ENCODE measurements around the gene KLHL14. TPM values are rescaled to one million over a fixed set of nuclear protein-coding genes. Genes with fewer than 3 reads are reported as not detected.

The KLHL14 gene
- total RNA-seq, 8 experiments from 2014 or later: 0.10 to 10.1 (median 2.1) TPM

DNA sequence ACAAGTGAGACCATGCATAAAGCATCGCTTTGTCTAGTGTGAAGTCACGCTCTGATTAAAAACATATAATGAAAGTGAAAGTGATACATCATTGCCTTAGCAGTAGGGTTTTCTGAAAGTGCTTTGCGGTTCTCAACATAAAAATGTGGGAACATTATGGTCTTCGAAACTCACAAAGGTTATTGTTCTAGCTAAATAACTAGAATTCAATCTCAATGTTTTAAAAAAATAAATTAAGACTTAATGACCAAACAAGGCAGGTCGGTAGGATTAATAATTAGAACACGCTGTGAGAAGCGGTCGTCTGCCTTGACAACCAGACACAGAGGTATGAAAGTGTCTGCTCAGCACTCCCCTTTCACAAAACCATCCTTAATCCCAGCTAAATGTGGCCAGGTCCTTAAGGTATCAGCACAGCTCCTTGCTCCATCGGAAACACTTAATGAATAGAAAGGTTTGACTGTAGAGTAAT, 42.2 kb downstream of the KLHL14 start:
- ATAC-seq (replicated peaks in 6 of 8): peak in 6 of 8 experiments; percentile 21 to 90 (median 62)
- Histone ChIP-seq H3K4me3 (peak overlapping the region in 1 of 5 donors; percentile 11), H3K27ac (no peak overlapping the region)

DNA sequence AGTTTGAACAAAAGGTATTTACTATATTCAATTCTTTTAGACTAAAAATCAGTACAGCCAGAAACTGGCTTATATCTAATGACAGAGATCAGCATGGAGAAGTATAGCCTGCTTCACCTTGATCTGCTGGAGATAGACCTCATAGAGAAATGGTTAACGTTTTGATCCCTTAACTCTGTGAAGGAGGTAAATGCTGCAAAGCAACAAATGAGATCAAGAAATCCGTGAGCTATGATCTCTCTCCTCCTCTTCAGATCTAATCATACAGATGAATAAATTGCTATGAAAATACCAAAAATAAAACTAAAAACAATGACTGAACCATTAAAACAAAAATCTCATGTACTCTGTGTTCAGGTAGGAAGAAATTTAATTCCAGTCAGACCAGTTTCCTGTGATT, 42.8 kb downstream of the KLHL14 start:
- ATAC-seq (replicated peaks in 6 of 8): peak in 1 of 8 experiments; percentile 22
- in situ Hi-C loops (cut with MboI; ENCODE audit: low pct_unique_long_range_greater_than_20kb in 2 of 9, low sequenced_read_pairs in 9 of 9, unreplicated experiment in 9 of 9): no loop called here
- H3K4me1 ChIP-seq (replicated peaks in 1 of 2): peaks cover 0 to 10% of the 10 kb centered on the region in 2 donors
- no peak overlapping the region for H3K4me3 ChIP-seq
- WGBS, 10 experiments: 0 to 91% (median 42%) methylated on average over 2 of the region's 2 CpGs; no CpG with 5 or more reads in 2 of the 10 experiments
- H3K27ac ChIP-seq: no peak overlapping the region

More for the DNA sequence above, 42.2 kb downstream of the KLHL14 start:
- peaks cover under 1 to 10% of the 10 kb centered on the region in 2 donors for H3K4me1 ChIP-seq (replicated peaks in 1 of 2)
- in situ Hi-C loops (cut with MboI; ENCODE audit: low pct_unique_long_range_greater_than_20kb in 2 of 9, low sequenced_read_pairs in 9 of 9, unreplicated experiment in 9 of 9): no loop called here
- 0 to 80% (median 66%) methylated on average over 3 to 9 of the region's 9 CpGs; no CpG with 5 or more reads in 1 of the 10 experiments for WGBS, 10 experiments

DNA sequence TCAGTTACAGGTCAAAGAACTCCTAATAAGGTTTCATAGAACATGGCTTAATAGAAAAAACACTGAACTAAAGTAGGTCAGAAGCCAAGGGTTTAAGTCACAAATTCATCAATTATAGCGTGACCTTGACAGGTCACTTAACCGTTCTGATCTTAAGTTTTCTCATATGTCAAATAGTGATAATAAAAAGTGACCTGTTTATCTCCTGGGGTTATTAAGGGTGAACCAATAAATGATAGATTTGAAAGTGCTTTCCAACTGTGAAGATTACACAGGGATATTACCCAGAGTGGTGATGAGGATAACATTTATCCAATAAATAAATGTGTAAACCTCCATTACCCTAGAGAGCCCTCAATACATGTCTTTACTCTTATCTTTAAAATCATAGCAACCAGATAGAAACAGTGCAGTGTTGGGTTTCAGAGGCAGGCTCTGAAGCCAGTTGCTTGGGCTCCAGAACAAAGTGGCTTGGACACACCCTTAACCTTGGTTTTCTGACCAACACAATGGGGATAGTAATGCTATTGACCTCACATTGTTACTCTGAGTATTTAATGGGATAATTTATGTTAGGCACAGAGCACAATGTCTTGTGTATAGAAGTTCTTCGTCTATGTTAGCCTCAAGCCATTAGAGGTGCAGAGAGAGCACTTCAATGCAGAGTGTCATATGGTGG, 48.6 kb downstream of the KLHL14 start:
- WGBS, 10 experiments: 7 to 93% (median 50%) methylated on average over 1 to 3 of the region's 3 CpGs; no CpG with 5 or more reads in 3 of the 10 experiments

DNA sequence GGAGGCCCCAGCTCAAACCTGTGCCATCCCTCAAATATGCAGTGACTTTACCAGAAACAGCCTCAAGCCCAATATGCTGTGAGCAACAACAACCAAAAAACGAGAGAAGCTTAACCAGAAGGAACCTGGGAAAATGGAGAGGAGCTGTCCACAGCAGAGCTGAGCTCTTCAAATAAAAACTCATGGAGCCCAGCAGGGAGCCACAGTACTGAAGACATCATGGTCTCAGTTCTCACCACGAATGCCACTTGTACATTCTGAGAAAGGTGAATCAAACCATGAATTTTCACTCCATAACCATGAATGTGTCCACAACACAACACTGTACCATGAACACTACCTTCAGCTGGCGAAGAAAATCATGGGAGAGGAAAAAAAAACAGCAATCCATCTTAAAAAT, 50.5 kb downstream of the KLHL14 start:
- WGBS, 10 experiments: 10 to 96% (median 80%) methylated on average over 1 to 3 of the region's 3 CpGs; no CpG with 5 or more reads in 3 of the 10 experiments
- no peak overlapping the region for H3K4me3 ChIP-seq
- H3K4me1 ChIP-seq (replicated peaks in 1 of 2): peaks cover 4 to 7% of the 10 kb centered on the region in 2 donors
- no peak for ATAC-seq (replicated peaks in 6 of 8)
- no peak overlapping the region for H3K27ac ChIP-seq
- in situ Hi-C loops (cut with MboI; ENCODE audit: low pct_unique_long_range_greater_than_20kb in 2 of 9, low sequenced_read_pairs in 9 of 9, unreplicated experiment in 9 of 9): loop anchor here in 1 of 9 experiments (25.0 kb wide), 1 partner anchor 190 kb away; no protein-coding TSS in a partner anchor

More for the DNA sequence above, 48.6 kb downstream of the KLHL14 start:
- in situ Hi-C loops (cut with MboI; ENCODE audit: low pct_unique_long_range_greater_than_20kb in 2 of 9, low sequenced_read_pairs in 9 of 9, unreplicated experiment in 9 of 9): loop anchor here in 1 of 9 experiments (25.0 kb wide), 1 partner anchor 188 kb away; no protein-coding TSS in a partner anchor
- no peak overlapping the region for H3K27ac ChIP-seq
- peaks cover 4 to 7% of the 10 kb centered on the region in 2 donors for H3K4me1 ChIP-seq (replicated peaks in 1 of 2)
- ATAC-seq (replicated peaks in 6 of 8): peak in 1 of 8 experiments; percentile 56
- no peak overlapping the region for H3K4me3 ChIP-seq

DNA sequence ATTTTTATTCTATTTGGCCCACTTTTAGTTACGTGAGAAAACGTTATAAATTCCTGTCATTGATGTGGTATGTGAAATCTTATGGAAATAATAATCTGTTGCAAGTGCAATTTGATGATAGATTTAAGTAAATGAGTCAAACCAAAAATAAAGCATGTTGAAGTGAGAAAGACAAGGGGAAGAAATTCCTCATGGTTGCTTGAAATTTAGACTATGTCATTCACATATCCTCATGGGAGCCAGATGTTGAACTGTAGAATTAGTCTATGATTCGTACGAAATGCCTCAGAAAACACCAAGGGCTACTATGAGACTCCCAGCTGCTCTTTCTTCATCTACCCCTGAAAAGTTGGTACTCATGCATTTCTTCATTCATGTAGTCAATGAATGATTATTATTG, 55.7 kb downstream of the KLHL14 start:
- in situ Hi-C loops (cut with MboI; ENCODE audit: low pct_unique_long_range_greater_than_20kb in 2 of 9, low sequenced_read_pairs in 9 of 9, unreplicated experiment in 9 of 9): loop anchor here in 1 of 9 experiments (25.0 kb wide), 1 partner anchor 195 kb away; no protein-coding TSS in a partner anchor
- no peak overlapping the region for H3K27ac ChIP-seq
- 8 to 100% (median 91%) methylated on average over 3 to 4 of the region's 4 CpGs; no CpG with 5 or more reads in 1 of the 10 experiments for WGBS, 10 experiments
- peak in 1 of 8 experiments; percentile 59 for ATAC-seq (replicated peaks in 6 of 8)
- no peak overlapping the region for H3K4me3 ChIP-seq
- H3K4me1 ChIP-seq (replicated peaks in 1 of 2): no peaks in the 10 kb centered on the region

DNA sequence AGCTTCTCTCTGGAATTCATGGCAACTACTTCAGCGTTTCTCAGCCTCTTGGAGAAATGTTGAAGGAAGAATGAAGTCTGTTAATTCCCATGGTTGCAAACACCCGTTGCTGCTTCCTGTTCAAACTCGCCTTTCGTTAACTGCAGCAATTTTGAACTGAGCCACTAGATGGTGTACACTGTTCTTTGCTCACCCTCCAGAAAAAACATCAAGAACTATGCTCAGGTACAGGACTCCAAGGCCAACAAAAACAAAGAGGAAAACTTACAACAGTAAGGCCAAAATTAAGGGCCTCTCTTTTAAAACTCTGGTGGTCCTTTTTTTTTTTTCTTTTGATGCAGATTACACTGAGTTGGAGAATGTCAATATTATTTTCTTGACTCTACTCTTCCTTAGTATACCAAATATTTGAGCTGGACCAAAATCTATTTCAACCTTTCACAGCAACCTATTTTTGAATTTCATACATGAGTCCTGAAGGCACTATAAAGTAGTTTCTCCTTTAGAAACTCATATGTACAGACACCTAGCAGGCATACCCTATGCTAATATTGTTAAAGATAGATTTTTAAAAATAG, 58.2 kb downstream of the KLHL14 start:
- in situ Hi-C loops (cut with MboI; ENCODE audit: low pct_unique_long_range_greater_than_20kb in 2 of 9, low sequenced_read_pairs in 9 of 9, unreplicated experiment in 9 of 9): loop anchor here in 1 of 9 experiments (25.0 kb wide), 1 partner anchor 198 kb away; no protein-coding TSS in a partner anchor

DNA sequence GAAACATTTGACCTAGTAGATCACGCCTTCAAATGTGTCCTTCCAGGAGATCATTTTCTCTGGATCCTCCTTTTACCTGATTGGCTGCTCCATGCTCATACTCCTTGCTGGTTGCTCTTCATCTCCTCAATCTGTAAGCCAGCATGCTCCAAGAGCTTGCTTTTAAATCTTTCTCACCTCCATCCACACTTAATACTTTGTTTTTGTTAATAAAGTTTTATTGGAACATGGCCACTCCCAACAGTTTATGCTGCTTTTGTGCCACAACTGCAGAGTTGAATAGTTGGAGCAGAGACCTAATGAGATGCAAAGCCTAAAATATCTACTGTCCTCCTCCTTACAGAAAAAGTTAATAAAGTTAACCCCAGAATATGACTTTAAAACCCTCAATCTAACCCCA, 60.0 kb downstream of the KLHL14 start:
- H3K4me3 ChIP-seq: no peak overlapping the region
- no peak overlapping the region for H3K27ac ChIP-seq
- no peak for ATAC-seq (replicated peaks in 6 of 8)
- 11 to 100% (median 80%) methylated on average over 1 of the region's 1 CpG; no CpG with 5 or more reads in 2 of the 10 experiments for WGBS, 10 experiments
- H3K4me1 ChIP-seq (replicated peaks in 1 of 2): no peaks in the 10 kb centered on the region
- in situ Hi-C loops (cut with MboI; ENCODE audit: low pct_unique_long_range_greater_than_20kb in 2 of 9, low sequenced_read_pairs in 9 of 9, unreplicated experiment in 9 of 9): loop anchor here in 1 of 9 experiments (25.0 kb wide), 1 partner anchor 199 kb away; no protein-coding TSS in a partner anchor

More for the DNA sequence above, 58.2 kb downstream of the KLHL14 start:
- Histone ChIP-seq H3K4me1 (replicated peaks in 1 of 2) (no peaks in the 10 kb centered on the region), H3K27ac (no peak overlapping the region), H3K4me3 (no peak overlapping the region)
- 0 to 7% (median 0%) methylated on average over 3 to 4 of the region's 4 CpGs; no CpG with 5 or more reads in 1 of the 10 experiments for WGBS, 10 experiments
- ATAC-seq (replicated peaks in 6 of 8): peak; percentile 80 to 97 (median 86)

DNA sequence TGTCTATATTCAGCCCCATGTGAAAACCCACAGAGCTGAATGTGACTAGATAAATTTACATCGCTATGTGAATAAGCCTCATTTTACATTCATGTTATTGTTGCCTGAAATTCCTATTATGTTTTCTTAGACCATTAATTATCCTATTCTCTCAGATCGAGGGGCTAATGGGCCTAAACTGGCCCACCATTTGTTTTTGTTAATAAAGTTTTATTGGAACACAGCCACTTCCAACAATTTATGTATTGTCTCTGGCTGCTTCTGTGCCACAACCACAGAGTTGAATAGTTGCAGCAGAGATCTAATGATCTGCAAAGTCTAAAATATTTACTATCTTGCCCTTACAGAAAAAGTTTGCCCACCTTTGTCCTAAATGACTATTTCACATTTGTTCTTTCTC, 61.0 kb downstream of the KLHL14 start:
- 17 to 100% (median 83%) methylated on average over 1 to 2 of the region's 2 CpGs for WGBS, 10 experiments
- H3K4me3 ChIP-seq: no peak overlapping the region
- H3K27ac ChIP-seq: no peak overlapping the region
- H3K4me1 ChIP-seq (replicated peaks in 1 of 2): no peaks in the 10 kb centered on the region
- in situ Hi-C loops (cut with MboI; ENCODE audit: low pct_unique_long_range_greater_than_20kb in 2 of 9, low sequenced_read_pairs in 9 of 9, unreplicated experiment in 9 of 9): loop anchor here in 1 of 9 experiments (25.0 kb wide), 1 partner anchor 200 kb away; no protein-coding TSS in a partner anchor
- no peak for ATAC-seq (replicated peaks in 6 of 8)

DNA sequence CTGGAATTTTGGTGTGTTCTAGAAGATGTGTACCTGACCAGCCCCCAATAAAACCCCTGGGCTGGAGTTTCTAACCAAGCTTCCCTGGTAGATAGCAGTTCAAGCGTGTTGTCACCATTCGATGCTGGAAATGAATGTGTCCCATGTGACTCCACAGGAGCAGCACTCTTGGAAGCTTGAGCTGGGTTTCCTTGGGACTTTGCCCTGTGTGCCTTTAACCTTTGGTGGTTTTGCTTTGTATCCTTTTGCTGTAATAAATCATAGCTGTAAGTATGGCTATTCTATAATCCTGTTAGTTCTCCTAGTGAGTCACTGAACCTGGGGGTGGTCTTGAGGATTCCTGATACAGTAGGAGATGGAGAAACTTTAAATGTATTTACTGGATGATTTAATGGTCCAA, 65.2 kb downstream of the KLHL14 start:
- Histone ChIP-seq H3K27ac (no peak overlapping the region), H3K4me1 (replicated peaks in 1 of 2) (peaks cover 0 to 2% of the 10 kb centered on the region in 2 donors), H3K4me3 (no peak overlapping the region)
- in situ Hi-C loops (cut with MboI; ENCODE audit: low pct_unique_long_range_greater_than_20kb in 2 of 9, low sequenced_read_pairs in 9 of 9, unreplicated experiment in 9 of 9): loop anchor here in 1 of 9 experiments (25.0 kb wide), 1 partner anchor 205 kb away; no protein-coding TSS in a partner anchor
- no peak for ATAC-seq (replicated peaks in 6 of 8)
- WGBS, 10 experiments: 66 to 100% (median 92%) methylated on average over 1 to 2 of the region's 2 CpGs; no CpG with 5 or more reads in 4 of the 10 experiments

DNA sequence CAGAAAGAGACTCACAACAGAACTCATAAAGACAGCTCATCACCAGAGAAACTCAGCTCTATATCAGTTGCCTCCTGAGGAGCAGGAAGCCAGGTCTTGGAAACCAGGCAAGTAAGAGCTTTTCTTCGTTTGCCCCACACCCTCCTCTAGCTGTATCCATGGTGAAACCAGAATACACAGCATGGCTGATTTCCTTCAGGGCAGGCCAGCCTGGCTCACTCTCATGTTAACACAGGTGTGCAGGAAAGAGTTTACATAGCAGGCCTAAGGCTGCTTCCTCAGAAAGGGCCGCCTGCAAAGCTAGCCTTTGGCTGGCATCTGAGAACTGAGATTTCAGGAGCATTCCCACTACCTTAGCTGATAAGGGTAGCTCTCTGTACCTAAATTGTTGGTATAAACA, 65.7 kb downstream of the KLHL14 start:
- Histone ChIP-seq H3K27ac (no peak overlapping the region), H3K4me1 (replicated peaks in 1 of 2) (peaks cover 0 to 2% of the 10 kb centered on the region in 2 donors), H3K4me3 (no peak overlapping the region)
- in situ Hi-C loops (cut with MboI; ENCODE audit: low pct_unique_long_range_greater_than_20kb in 2 of 9, low sequenced_read_pairs in 9 of 9, unreplicated experiment in 9 of 9): loop anchor here in 1 of 9 experiments (25.0 kb wide), 1 partner anchor 205 kb away; no protein-coding TSS in a partner anchor
- peak in 3 of 8 experiments; percentile 67 to 83 (median 79) for ATAC-seq (replicated peaks in 6 of 8)
- WGBS, 10 experiments: 17 to 100% (median 44%) methylated on average over 1 to 2 of the region's 2 CpGs; no CpG with 5 or more reads in 3 of the 10 experiments

DNA sequence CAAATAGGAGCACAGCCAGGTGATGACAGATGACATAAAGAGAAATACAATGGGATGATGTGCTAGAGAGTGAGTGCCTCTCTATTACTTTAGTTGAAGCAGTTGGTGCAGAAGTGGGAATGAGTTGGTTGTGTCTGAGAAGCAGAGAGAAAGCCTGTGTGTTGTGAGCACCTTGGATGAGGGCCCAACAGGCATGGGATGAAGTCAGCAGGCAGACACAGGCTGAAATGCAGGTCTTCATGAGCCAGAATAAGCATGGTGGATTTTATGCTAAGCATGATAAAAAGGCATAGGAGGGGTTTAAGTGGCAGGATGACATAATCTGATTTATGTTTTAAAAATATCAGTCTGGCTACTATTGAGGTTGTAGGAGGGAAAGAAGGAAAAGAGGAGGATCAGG, 71.5 kb downstream of the KLHL14 start:
- Histone ChIP-seq H3K4me3 (no peak overlapping the region), H3K27ac (no peak overlapping the region), H3K4me1 (replicated peaks in 1 of 2) (peaks cover 7 to 17% of the 10 kb centered on the region in 2 donors)
- peak in 5 of 8 experiments; percentile 30 to 67 (median 41) for ATAC-seq (replicated peaks in 6 of 8)
- in situ Hi-C loops (cut with MboI; ENCODE audit: low pct_unique_long_range_greater_than_20kb in 2 of 9, low sequenced_read_pairs in 9 of 9, unreplicated experiment in 9 of 9): loop anchor here in 1 of 9 experiments (25.0 kb wide), 1 partner anchor 211 kb away; no protein-coding TSS in a partner anchor

DNA sequence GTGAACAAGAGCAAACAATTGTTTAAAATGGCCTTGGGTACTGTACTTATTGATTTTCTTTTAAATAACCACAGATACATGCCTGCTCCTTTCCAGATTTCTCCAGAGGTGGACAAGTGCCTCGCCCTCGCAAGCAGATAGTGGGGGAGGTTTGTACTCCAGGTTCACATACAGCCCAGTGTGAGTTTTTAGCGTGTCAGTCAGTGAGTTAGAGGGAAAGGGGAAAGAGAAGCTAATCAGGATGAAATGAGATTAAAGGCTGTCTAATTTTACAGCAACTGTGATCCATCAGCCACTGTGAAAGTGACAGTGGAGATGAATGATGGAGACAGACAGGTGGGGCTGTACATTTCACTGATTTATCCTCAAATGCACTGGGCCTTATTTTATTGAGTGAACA, 74.7 kb downstream of the KLHL14 start:
- Histone ChIP-seq H3K4me3 (no peak overlapping the region), H3K4me1 (replicated peaks in 1 of 2) (peaks cover 7 to 16% of the 10 kb centered on the region in 2 donors), H3K27ac (no peak overlapping the region)
- in situ Hi-C loops (cut with MboI; ENCODE audit: low pct_unique_long_range_greater_than_20kb in 2 of 9, low sequenced_read_pairs in 9 of 9, unreplicated experiment in 9 of 9): no loop called here
- WGBS, 10 experiments: 13 to 73% (median 55%) methylated on average over 1 to 3 of the region's 3 CpGs; no CpG with 5 or more reads in 4 of the 10 experiments
- peak in 5 of 8 experiments; percentile 30 to 90 (median 54) for ATAC-seq (replicated peaks in 6 of 8)
